Heart left ventricle (tissue), 13 donors: Measurements from ENCODE around the gene RACK1.

Experiments
- POLR2A ChIP-seq, 2 donors: fragments of 450-650 bp; IDR thresholded peaks; one replicate each; pipeline ENCODE4 v1.6.1; 2017; ENCODE audit warnings: antibody characterized with exemption in 2 of 2, mild to moderate bottlenecking in 2 of 2, moderate library complexity in 2 of 2
- TF ChIP-seq, protein P1 (sequence below), 12 donors: fragments of 200-600 bp; sonication (generic) in 4 of 12; IDR thresholded peaks; one replicate each; pipeline versions ENCODE4 v1.5.0 to v1.8.0; 2018 to 2022; ENCODE audit warnings: antibody characterized with exemption in 12 of 12, mild to moderate bottlenecking in 5 of 12
- donor health status: ischemic (EF 13 %, LVEDD 7.1; RV severe dilation, severe dysfunction).
- donor health status: DM: no; HTN: yes; CAD: no.
- donor health status: DM: no; HTN: no; CAD: no.
- donor health status: ischemic (EF 25% LVEDD 6.9; RV normal size, moderate dysfunction).
- donor health status: ischemic (EF 25% LVEDD 5.7; RV mildly dilated, moderate dysfunction).
- donor health status: ischemic (EF 35%, LVEDD 5.7; RV mildly dilated, moderate dysfunction).
- donor health status: nonischemic (EF 11% LVEDD 7.7; RV severe dilation, severe dysfunction).
- donor health status: DM: yes; HTN: yes; CAD: no.
- donor health status: PGD.
- donor health status: ischemic (EF 29% LVEDD 5.4; RV normal size, mild dysfunction).
- donor health status: nonischemic (EF 23%, LVEDD 6.1; RV moderate dilation, normal function).

DNA sequence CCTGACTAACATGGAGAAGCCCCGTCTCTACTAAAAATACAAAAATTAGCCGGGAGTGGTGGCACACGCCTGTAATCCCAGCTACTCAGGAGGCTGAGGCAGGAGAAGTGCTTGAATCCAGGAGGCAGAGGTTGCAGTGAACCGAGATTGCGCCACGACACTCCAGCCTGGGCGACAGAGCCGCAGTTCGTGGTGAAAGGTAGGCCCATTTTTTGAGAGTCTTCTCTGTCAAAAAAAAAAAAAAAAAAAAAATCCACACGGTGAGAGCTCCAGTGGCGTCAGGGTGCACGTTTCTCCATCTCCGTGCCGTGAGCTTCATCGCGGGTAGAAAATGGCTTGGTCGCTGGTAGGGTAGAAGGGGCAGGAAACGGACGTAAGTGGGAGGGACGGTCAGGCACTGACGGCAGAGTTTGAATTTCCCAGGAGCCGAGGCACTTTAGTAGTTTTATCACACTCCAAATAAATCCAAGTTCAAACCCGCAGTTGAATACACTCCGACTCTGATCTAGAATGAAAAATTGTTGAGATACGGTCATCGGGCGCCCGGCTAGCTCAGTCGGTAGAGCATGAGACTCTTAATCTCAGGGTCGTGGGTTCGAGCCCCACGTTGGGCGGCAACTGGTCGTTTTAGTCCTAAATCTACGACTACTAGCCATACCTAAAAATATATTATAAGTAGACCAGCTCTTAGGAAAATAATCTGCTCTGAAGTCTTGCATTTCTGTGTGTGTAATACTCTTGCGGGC lies 36.3 kb downstream of the RACK1 start:
- TF ChIP-seq, protein P1, sequence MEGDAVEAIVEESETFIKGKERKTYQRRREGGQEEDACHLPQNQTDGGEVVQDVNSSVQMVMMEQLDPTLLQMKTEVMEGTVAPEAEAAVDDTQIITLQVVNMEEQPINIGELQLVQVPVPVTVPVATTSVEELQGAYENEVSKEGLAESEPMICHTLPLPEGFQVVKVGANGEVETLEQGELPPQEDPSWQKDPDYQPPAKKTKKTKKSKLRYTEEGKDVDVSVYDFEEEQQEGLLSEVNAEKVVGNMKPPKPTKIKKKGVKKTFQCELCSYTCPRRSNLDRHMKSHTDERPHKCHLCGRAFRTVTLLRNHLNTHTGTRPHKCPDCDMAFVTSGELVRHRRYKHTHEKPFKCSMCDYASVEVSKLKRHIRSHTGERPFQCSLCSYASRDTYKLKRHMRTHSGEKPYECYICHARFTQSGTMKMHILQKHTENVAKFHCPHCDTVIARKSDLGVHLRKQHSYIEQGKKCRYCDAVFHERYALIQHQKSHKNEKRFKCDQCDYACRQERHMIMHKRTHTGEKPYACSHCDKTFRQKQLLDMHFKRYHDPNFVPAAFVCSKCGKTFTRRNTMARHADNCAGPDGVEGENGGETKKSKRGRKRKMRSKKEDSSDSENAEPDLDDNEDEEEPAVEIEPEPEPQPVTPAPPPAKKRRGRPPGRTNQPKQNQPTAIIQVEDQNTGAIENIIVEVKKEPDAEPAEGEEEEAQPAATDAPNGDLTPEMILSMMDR (IDR thresholded peaks at IDR 0.05) = no peak
- no peak for TF ChIP-seq POLR2A (IDR thresholded peaks at IDR 0.05)
